Placental epithelial cell (primary cell): ENCODE results near the gene TMEM167A. TPM values are rescaled to one million over a fixed set of nuclear protein-coding genes. Genes with fewer than 3 reads are reported as not detected.

ENCODE experiments used
- small RNA-seq: library from RNA; depleted of rRNA; stranded (forward); fragments of <200 nt; gene quantifications from one replicate; pipeline ENCODE3, GENCODE V24; 2012
- total RNA-seq: library from RNA; depleted of rRNA; stranded (reverse); fragments of >200 nt; gene quantifications from 2 replicates; pipeline ENCODE4 v1.2.3, GENCODE V29; 2012

The TMEM167A gene, protein sequence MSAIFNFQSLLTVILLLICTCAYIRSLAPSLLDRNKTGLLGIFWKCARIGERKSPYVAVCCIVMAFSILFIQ
- total RNA-seq: 55.7 and 69.7 TPM in 2 replicates

GRCh38 chr5:83076742-83077661, at the start of gene TMEM167A, which contains the start of gene XRCC4:
Gene TMEM167A (minus strand): TSS chr5:83077394. CDS start chr5:83077323, 71 bp downstream.
Gene XRCC4 (plus strand): TSS chr5:83077547. CDS start chr5:83104920, 27,373 bp downstream.

Small RNA genes lying within 50 kb of the gene (small RNA-seq; reads per million reads assigned to genes)
- gene SCARNA18: 115 reads per million, percentile 98 among the genes with 10 or more reads in this experiment

Other genes starting within 250 kb of the TMEM167A start
- gene XRCC4, start 153 bp upstream of the TMEM167A start, total RNA-seq: 6.1 and 8.6 TPM in 2 replicates